Lower lobe of right lung (tissue), 2 donors: ENCODE measurements around the gene SLC19A1. TPM values are rescaled to one million over a fixed set of nuclear protein-coding genes. Genes with fewer than 3 reads are reported as not detected.
A peak's percentile ranks its signal among the peaks of the same experiment; 100 is the strongest.

Experiments
- ATAC-seq, 2 donors: fragments of 200-7000 bp; cut with Tn5 transposase; one replicate each; pipeline ENCODE4 v1.9.1; 2020 to 2022; ENCODE audit warnings: mild to moderate bottlenecking in 2 of 2, moderate library complexity in 2 of 2
- DNase-seq: peaks from one replicate; pipeline ENCODE4 v3.0.0-alpha.2; 2020
- H3K27ac ChIP-seq: fragments of 200-600 bp; one replicate; pipeline ENCODE4 v1.8.0; 2022
- H3K27me3 ChIP-seq: fragments of 200-600 bp; one replicate; pipeline ENCODE4 v1.8.0; 2022; ENCODE audit warnings: low read depth
- H3K36me3 ChIP-seq: fragments of 200-600 bp; one replicate; pipeline ENCODE4 v1.8.0; 2022; ENCODE audit warnings: mild to moderate bottlenecking
- H3K4me1 ChIP-seq: fragments of 200-600 bp; one replicate; pipeline ENCODE4 v1.8.0; 2022
- H3K4me3 ChIP-seq: fragments of 200-600 bp; one replicate; pipeline ENCODE4 v1.8.0; 2022; ENCODE audit warnings: mild to moderate bottlenecking
- H3K9me3 ChIP-seq: fragments of 200-600 bp; one replicate; pipeline ENCODE4 v1.8.0; 2022
- CTCF ChIP-seq: fragments of 200-600 bp; IDR thresholded peaks from one replicate; pipeline ENCODE4 v1.8.0; 2022; ENCODE audit warnings: antibody characterized with exemption, mild to moderate bottlenecking
- intact Hi-C: fragments of 100-400 bp; cut with DNase I; formaldehyde crosslinking; loops from one replicate; pipeline ENCODE4 v1.11.0; 2022
- long read RNA-seq: library from polyadenylated mRNA; unstranded; transcript quantifications from one replicate; pipeline ENCODE4 v2.0.0, GENCODE V29; 2021
- total RNA-seq: library from RNA; stranded (reverse); fragmentation: NEBNext Ultra II Directional; extraction: Animal tissue kit (Norgen Biotek cat#: 25700); gene quantifications from one replicate; pipeline ENCODE4 v1.2.1, GENCODE V29; 2021
- donor health status: DM: no; HTN: yes; CAD: no; lungs with severe emphysema.

The SLC19A1 gene
- 50.7 TPM for total RNA-seq
- long read RNA-seq, transcript SLC19A1-209 (5 exons, 1,896 nt): major isoform, 15 of 94 reads
- long read RNA-seq, transcript SLC19A1-201 (6 exons, 3,811 nt): minor isoform, 6 of 94 reads
- long read RNA-seq, partial matches to known transcripts: 28 of 94 reads
- long read RNA-seq, other reads (novel, unspliced or antisense): 44 of 94 reads

- Histone ChIP-seq H3K4me3 (peak within 1 kb of the TSS; percentile 59), H3K27me3 (no peaks in the 10 kb centered on the region), H3K27ac (peak within 1 kb of the TSS; percentile 64), H3K36me3 (no peaks in the 10 kb centered on the region), H3K9me3 (no peaks in the 10 kb centered on the region), H3K4me1 (peaks cover 16% of the 10 kb centered on the region)
- peak; percentile 30 for TF ChIP-seq CTCF
- peak; percentile 89 to 90 for ATAC-seq
- intact Hi-C loops: no loop called here
- DNase-seq: peak; percentile 85
Measured at GRCh38 chr21:45542242-45542666, at the start of gene SLC19A1. TSS of gene SLC19A1 (minus strand) at chr21:45542440. CDS start at chr21:45537959, 4,481 bp downstream.

GRCh38 chr21:45591619-45592207, 49.5 kb upstream of the SLC19A1 start:
- H3K27me3 ChIP-seq: peaks cover 16% of the 10 kb centered on the region
- no peak overlapping the region for H3K4me3 ChIP-seq
- no peak overlapping the region for H3K27ac ChIP-seq
- H3K4me1 ChIP-seq: peaks cover 19% of the 10 kb centered on the region
- intact Hi-C loops: no loop called here
- DNase-seq (no peak), ATAC-seq (no peak)
- H3K36me3 ChIP-seq: no peaks in the 10 kb centered on the region
- peaks cover 8% of the 10 kb centered on the region for H3K9me3 ChIP-seq
- TF ChIP-seq CTCF: no peak

GRCh38 chr21:45590726-45591618, 48.7 kb upstream of the SLC19A1 start:
- intact Hi-C loops: no loop called here
- peak; percentile 61 to 71 for ATAC-seq
- Histone ChIP-seq H3K36me3 (no peaks in the 10 kb centered on the region), H3K4me3 (peak overlapping the region; percentile 55), H3K27ac (no peak overlapping the region), H3K9me3 (peaks cover 15% of the 10 kb centered on the region), H3K4me1 (peaks cover 16% of the 10 kb centered on the region), H3K27me3 (peaks cover 16% of the 10 kb centered on the region)
- DNase-seq: peak; percentile 63
- no peak for TF ChIP-seq CTCF

- Histone ChIP-seq H3K4me3 (peak overlapping the region; percentile 55), H3K27ac (peak overlapping the region; percentile 31), H3K4me1 (peaks cover 16% of the 10 kb centered on the region), H3K36me3 (no peaks in the 10 kb centered on the region), H3K27me3 (peaks cover 16% of the 10 kb centered on the region), H3K9me3 (peaks cover 18% of the 10 kb centered on the region)
- no peak for TF ChIP-seq CTCF
- DNase-seq (peak; percentile 79), ATAC-seq (peak; percentile 78 to 92)
- intact Hi-C loops: no loop called here
Measured at GRCh38 chr21:45590246-45590725, 48.0 kb upstream of the SLC19A1 start.

GRCh38 chr21:45589686-45590245, 47.5 kb upstream of the SLC19A1 start:
- TF ChIP-seq CTCF: no peak
- H3K27me3 ChIP-seq: peaks cover 16% of the 10 kb centered on the region
- ATAC-seq: no peak
- DNase-seq: peak; percentile 19
- H3K27ac ChIP-seq: peak overlapping the region; percentile 31
- H3K4me3 ChIP-seq: peak overlapping the region; percentile 55
- intact Hi-C loops: no loop called here
- H3K36me3 ChIP-seq: no peaks in the 10 kb centered on the region
- H3K4me1 ChIP-seq: peaks cover 16% of the 10 kb centered on the region
- H3K9me3 ChIP-seq: peaks cover 18% of the 10 kb centered on the region
